Measurements from ENCODE around the gene TMEM50B. TPM values are rescaled to one million over a fixed set of nuclear protein-coding genes. Genes with fewer than 3 reads are reported as not detected.

Gene TMEM50B
- total and polyA plus RNA-seq, 2 donors (not counting 1 experiment from before 2014, with no cell fraction given) = 28.4 to 60.8 TPM

DNA sequence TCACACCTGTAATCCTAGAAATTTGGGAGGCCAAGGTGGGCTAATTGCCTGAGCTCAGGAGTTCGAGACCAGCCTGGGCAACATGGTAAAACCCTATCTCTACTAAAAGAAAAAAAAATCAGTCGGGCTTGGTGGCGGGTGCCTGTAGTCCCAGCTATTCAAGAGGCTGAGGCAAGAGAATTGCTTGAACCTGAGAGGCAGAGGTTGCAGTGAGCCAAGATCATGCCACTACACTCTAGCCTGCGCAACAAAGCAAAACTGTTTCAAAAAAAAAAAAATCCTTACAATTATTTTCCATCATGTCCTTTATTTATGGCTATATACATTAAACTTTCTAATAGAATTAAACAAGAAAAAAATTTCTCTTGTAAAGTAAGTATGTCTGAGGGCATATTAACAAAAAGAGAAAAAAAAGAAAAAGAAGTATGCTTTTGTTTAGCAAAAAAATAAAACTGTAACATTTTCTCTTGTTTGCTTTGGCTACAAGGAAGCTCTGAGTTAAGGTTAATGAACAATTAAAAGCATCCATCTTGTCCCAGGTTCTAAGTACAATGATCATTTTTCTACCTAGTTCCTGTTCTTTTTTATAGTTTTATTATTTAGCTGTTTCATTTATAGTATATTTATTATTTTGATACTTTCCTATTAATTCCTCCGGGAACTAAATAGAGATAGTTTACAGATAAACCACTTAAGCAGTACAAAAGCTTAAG lies 18.1 kb downstream of the TMEM50B start:
- H3K27me3 ChIP-seq (ENCODE audit: control insufficient read depth, insufficient read depth, low read length) = no peaks in the 10 kb centered on the region
- TF ChIP-seq, protein P1, sequence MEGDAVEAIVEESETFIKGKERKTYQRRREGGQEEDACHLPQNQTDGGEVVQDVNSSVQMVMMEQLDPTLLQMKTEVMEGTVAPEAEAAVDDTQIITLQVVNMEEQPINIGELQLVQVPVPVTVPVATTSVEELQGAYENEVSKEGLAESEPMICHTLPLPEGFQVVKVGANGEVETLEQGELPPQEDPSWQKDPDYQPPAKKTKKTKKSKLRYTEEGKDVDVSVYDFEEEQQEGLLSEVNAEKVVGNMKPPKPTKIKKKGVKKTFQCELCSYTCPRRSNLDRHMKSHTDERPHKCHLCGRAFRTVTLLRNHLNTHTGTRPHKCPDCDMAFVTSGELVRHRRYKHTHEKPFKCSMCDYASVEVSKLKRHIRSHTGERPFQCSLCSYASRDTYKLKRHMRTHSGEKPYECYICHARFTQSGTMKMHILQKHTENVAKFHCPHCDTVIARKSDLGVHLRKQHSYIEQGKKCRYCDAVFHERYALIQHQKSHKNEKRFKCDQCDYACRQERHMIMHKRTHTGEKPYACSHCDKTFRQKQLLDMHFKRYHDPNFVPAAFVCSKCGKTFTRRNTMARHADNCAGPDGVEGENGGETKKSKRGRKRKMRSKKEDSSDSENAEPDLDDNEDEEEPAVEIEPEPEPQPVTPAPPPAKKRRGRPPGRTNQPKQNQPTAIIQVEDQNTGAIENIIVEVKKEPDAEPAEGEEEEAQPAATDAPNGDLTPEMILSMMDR (conservative IDR thresholded peaks at IDR 0.05 in 1 of 2, IDR thresholded peaks at IDR 0.05 in 1 of 2; ENCODE audit: low read depth in 1 of 2, low read length in 2 of 2) = no peak
- no peak for TF ChIP-seq EZH2 (IDR thresholded peaks at IDR 0.05; ENCODE audit: low read length, missing control alignments)
- H3K27ac ChIP-seq (ENCODE audit: insufficient read depth, low read length) = no peak overlapping the region
- no peaks in the 10 kb centered on the region for H4K20me1 ChIP-seq (ENCODE audit: control insufficient read depth, extremely low read depth, insufficient read depth, low read length)
- H3K4me1 ChIP-seq (ENCODE audit: control insufficient read depth, extremely low read depth, insufficient read depth, low read length) = no peaks in the 10 kb centered on the region
- no peak overlapping the region for H3K4me2 ChIP-seq (ENCODE audit: extremely low read depth, insufficient read depth, low read length)
- no peaks in the 10 kb centered on the region for H3K36me3 ChIP-seq (ENCODE audit: control insufficient read depth, insufficient read depth, low read length)
- no peak overlapping the region for H3K9ac ChIP-seq (ENCODE audit: insufficient read depth, low read length)
- DNase-seq (ENCODE audit: low read depth in 2 of 2) = no peak
- H3K4me3 ChIP-seq (replicated peaks in 1 of 4; ENCODE audit: control extremely low read depth in 1 of 4, insufficient read depth in 1 of 4, low read depth in 3 of 4, low read length in 4 of 4) = no peak overlapping the region
- H2AFZ ChIP-seq (ENCODE audit: low read length) = no peak overlapping the region
- no peaks in the 10 kb centered on the region for H3K9me3 ChIP-seq (ENCODE audit: control insufficient read depth, insufficient read depth, low read depth, low read length)
- H3K79me2 ChIP-seq (ENCODE audit: control insufficient read depth, insufficient read depth, low read length) = no peaks in the 10 kb centered on the region

DNA sequence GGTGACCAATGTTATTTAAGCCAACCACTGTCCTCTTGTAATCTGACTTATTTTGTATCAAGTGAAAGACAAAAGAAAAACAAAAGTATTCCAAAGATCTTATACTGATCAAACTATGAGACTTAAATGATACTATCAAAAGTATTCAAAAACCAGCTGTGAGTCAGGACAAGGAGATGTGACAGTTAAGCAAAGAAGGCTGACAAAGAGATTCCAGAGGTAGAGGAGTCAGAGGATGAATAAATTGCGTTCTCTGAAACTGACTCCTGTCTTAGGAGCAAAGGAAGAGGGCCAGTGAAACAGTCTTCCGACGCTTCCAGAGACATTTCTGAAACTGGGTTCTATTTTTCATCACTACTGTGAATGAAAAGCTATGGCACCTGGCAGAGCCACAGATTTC lies 20.9 kb downstream of the TMEM50B start:
- H3K9me3 ChIP-seq (ENCODE audit: control insufficient read depth, insufficient read depth, low read depth, low read length) = no peaks in the 10 kb centered on the region
- no peaks in the 10 kb centered on the region for H3K79me2 ChIP-seq (ENCODE audit: control insufficient read depth, insufficient read depth, low read length)
- no peak overlapping the region for H3K4me3 ChIP-seq (replicated peaks in 1 of 4; ENCODE audit: control extremely low read depth in 1 of 4, insufficient read depth in 1 of 4, low read depth in 3 of 4, low read length in 4 of 4)
- H4K20me1 ChIP-seq (ENCODE audit: control insufficient read depth, extremely low read depth, insufficient read depth, low read length) = no peaks in the 10 kb centered on the region
- no peak overlapping the region for H3K27ac ChIP-seq (ENCODE audit: insufficient read depth, low read length)
- H3K27me3 ChIP-seq (ENCODE audit: control insufficient read depth, insufficient read depth, low read length) = no peaks in the 10 kb centered on the region
- no peak overlapping the region for H2AFZ ChIP-seq (ENCODE audit: low read length)
- no peaks in the 10 kb centered on the region for H3K4me1 ChIP-seq (ENCODE audit: control insufficient read depth, extremely low read depth, insufficient read depth, low read length)
- TF ChIP-seq, protein P1 (conservative IDR thresholded peaks at IDR 0.05 in 1 of 2, IDR thresholded peaks at IDR 0.05 in 1 of 2; ENCODE audit: low read depth in 1 of 2, low read length in 2 of 2) = no peak
- TF ChIP-seq EZH2 (IDR thresholded peaks at IDR 0.05; ENCODE audit: low read length, missing control alignments) = no peak
- peak in 1 of 2 donors; percentile 8 for DNase-seq (ENCODE audit: low read depth in 2 of 2)
- H3K9ac ChIP-seq (ENCODE audit: insufficient read depth, low read length) = no peak overlapping the region
- H3K4me2 ChIP-seq (ENCODE audit: extremely low read depth, insufficient read depth, low read length) = no peak overlapping the region
- no peaks in the 10 kb centered on the region for H3K36me3 ChIP-seq (ENCODE audit: control insufficient read depth, insufficient read depth, low read length)

DNA sequence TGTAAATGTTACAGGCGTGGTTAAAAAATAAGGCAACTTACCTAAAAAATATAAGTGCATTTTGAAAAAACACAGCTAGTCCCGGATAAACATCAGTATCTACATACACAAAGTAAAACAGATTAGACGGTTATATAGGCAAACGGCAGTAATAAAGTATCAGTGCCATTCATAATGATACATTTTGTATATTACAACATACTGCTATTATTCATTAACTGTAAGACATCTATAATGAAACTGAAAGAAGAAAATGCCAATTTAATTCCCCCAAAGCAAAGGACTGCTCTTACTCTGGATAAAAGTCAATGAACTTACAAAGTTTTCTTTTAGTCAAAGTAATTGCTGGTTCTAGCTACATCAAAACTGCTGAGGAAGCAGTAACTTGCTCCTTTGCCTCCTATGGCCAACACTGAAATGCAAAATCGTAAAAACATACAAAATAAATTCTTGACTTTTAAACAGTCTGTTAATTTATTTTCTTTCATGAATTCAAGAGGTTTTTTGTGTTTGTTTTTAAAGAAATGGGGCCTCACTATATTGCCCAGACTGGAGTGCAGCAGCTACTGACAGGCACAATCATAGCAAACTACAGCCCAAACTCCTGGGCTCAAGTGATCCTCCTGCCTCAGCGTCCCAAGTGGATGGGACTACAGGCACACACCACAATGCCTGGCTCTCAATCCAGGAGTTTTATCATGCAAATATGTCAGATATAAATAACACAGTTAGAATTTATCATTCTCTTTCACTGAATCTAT lies 23.9 kb downstream of the TMEM50B start:
- Histone ChIP-seq H3K27ac (ENCODE audit: insufficient read depth, low read length) (no peak overlapping the region), H3K9me3 (ENCODE audit: control insufficient read depth, insufficient read depth, low read depth, low read length) (no peaks in the 10 kb centered on the region), H2AFZ (ENCODE audit: low read length) (no peak overlapping the region), H4K20me1 (ENCODE audit: control insufficient read depth, extremely low read depth, insufficient read depth, low read length) (no peaks in the 10 kb centered on the region), H3K4me2 (ENCODE audit: extremely low read depth, insufficient read depth, low read length) (no peak overlapping the region), H3K27me3 (ENCODE audit: control insufficient read depth, insufficient read depth, low read length) (no peaks in the 10 kb centered on the region), H3K4me3 (replicated peaks in 1 of 4; ENCODE audit: control extremely low read depth in 1 of 4, insufficient read depth in 1 of 4, low read depth in 3 of 4, low read length in 4 of 4) (no peak overlapping the region), H3K36me3 (ENCODE audit: control insufficient read depth, insufficient read depth, low read length) (no peaks in the 10 kb centered on the region), H3K4me1 (ENCODE audit: control insufficient read depth, extremely low read depth, insufficient read depth, low read length) (no peaks in the 10 kb centered on the region), H3K9ac (ENCODE audit: insufficient read depth, low read length) (no peak overlapping the region), H3K79me2 (ENCODE audit: control insufficient read depth, insufficient read depth, low read length) (no peaks in the 10 kb centered on the region)
- no peak for DNase-seq (ENCODE audit: low read depth in 2 of 2)
- no peak for TF ChIP-seq EZH2 (IDR thresholded peaks at IDR 0.05; ENCODE audit: low read length, missing control alignments)
- TF ChIP-seq, protein P1 (conservative IDR thresholded peaks at IDR 0.05 in 1 of 2, IDR thresholded peaks at IDR 0.05 in 1 of 2; ENCODE audit: low read depth in 1 of 2, low read length in 2 of 2) = no peak

Data from fibroblast of lung (primary cell).